ENCODE measurements around the gene SZRD1. TPM values are rescaled to one million over a fixed set of nuclear protein-coding genes. Genes with fewer than 3 reads are reported as not detected.

The SZRD1 gene
- total RNA-seq, 1 experiment from 2014 or later = 175 TPM

GRCh38 chr1:16442941-16443340 lies 75.9 kb downstream of the SZRD1 start:
- BruUV-seq (replicated peaks) = no TSS peak
- H3K27me3 ChIP-seq (ENCODE audit: control insufficient read depth, insufficient read depth, low read length) = no peaks in the 10 kb centered on the region
- H3K36me3 ChIP-seq (ENCODE audit: control insufficient read depth, insufficient read depth, low read length) = peaks cover under 1% of the 10 kb centered on the region
- H3K4me1 ChIP-seq (ENCODE audit: control insufficient read depth, insufficient read depth, low read length) = no peaks in the 10 kb centered on the region
- in situ Hi-C loops (cut with HindIII; ENCODE audit: low pct_unique_long_range_greater_than_20kb, low sequenced_read_pairs) = no loop called here
- intact Hi-C loops (cut with micrococcal nuclease; ENCODE audit: unreplicated experiment) = no loop called here
- no peak overlapping the region for H3K27ac ChIP-seq (ENCODE audit: low read length)
- DNase-seq (ENCODE audit: low read depth, low spot score) (no peak), ATAC-seq (no peak)
- CTCF ChIA-PET = no interaction called here
- H3K4me3 ChIP-seq (ENCODE audit: low read depth in 2 of 2, low read length in 2 of 2) = no peak overlapping the region
- no peak for TF ChIP-seq CTCF (IDR thresholded peaks at IDR 0.05)
- no peak for TF ChIP-seq TCF7L2 (IDR thresholded peaks at IDR 0.05; ENCODE audit: low read depth, low read length)
- no peak for TF ChIP-seq REST (IDR thresholded peaks at IDR 0.05; ENCODE audit: insufficient read depth in 1 of 2, low read depth in 2 of 2, low read length in 1 of 2)
- TF ChIP-seq SIN3A (IDR thresholded peaks at IDR 0.05; ENCODE audit: borderline replicate concordance, insufficient read depth, low read depth, low read length) = no peak
- no peak for TF ChIP-seq POLR2AphosphoS5 (IDR thresholded peaks at IDR 0.05; ENCODE audit: low read depth, low read length)
- POLR2A ChIA-PET = no interaction called here
- no peaks in the 10 kb centered on the region for H3K9me3 ChIP-seq (ENCODE audit: control insufficient read depth, insufficient read depth, low read depth, low read length)

GRCh38 chr1:16443975-16444770 lies 77.1 kb downstream of the SZRD1 start:
- H3K4me1 ChIP-seq (ENCODE audit: control insufficient read depth, insufficient read depth, low read length) = no peaks in the 10 kb centered on the region
- ChIA-PET CTCF (no interaction called here), POLR2A (no interaction called here)
- no peaks in the 10 kb centered on the region for H3K9me3 ChIP-seq (ENCODE audit: control insufficient read depth, insufficient read depth, low read depth, low read length)
- H3K27ac ChIP-seq (ENCODE audit: low read length) = no peak overlapping the region
- H3K4me3 ChIP-seq (ENCODE audit: low read depth in 2 of 2, low read length in 2 of 2) = no peak overlapping the region
- DNase-seq (ENCODE audit: low read depth, low spot score) (no peak), ATAC-seq (no peak)
- no peaks in the 10 kb centered on the region for H3K27me3 ChIP-seq (ENCODE audit: control insufficient read depth, insufficient read depth, low read length)
- in situ Hi-C loops (cut with HindIII; ENCODE audit: low pct_unique_long_range_greater_than_20kb, low sequenced_read_pairs) = no loop called here
- intact Hi-C loops (cut with micrococcal nuclease; ENCODE audit: unreplicated experiment) = no loop called here
- BruUV-seq (replicated peaks) = no TSS peak
- no peak for TF ChIP-seq POLR2AphosphoS5 (IDR thresholded peaks at IDR 0.05; ENCODE audit: low read depth, low read length)
- no peak for TF ChIP-seq TCF7L2 (IDR thresholded peaks at IDR 0.05; ENCODE audit: low read depth, low read length)
- TF ChIP-seq REST (IDR thresholded peaks at IDR 0.05; ENCODE audit: insufficient read depth in 1 of 2, low read depth in 2 of 2, low read length in 1 of 2) = no peak
- no peak for TF ChIP-seq CTCF (IDR thresholded peaks at IDR 0.05)
- TF ChIP-seq SIN3A (IDR thresholded peaks at IDR 0.05; ENCODE audit: borderline replicate concordance, insufficient read depth, low read depth, low read length) = no peak
- peaks cover 4% of the 10 kb centered on the region for H3K36me3 ChIP-seq (ENCODE audit: control insufficient read depth, insufficient read depth, low read length)

All from Panc1 (cell line).